ENCODE results near the gene PRR23E.

Gene PRR23E

DNA sequence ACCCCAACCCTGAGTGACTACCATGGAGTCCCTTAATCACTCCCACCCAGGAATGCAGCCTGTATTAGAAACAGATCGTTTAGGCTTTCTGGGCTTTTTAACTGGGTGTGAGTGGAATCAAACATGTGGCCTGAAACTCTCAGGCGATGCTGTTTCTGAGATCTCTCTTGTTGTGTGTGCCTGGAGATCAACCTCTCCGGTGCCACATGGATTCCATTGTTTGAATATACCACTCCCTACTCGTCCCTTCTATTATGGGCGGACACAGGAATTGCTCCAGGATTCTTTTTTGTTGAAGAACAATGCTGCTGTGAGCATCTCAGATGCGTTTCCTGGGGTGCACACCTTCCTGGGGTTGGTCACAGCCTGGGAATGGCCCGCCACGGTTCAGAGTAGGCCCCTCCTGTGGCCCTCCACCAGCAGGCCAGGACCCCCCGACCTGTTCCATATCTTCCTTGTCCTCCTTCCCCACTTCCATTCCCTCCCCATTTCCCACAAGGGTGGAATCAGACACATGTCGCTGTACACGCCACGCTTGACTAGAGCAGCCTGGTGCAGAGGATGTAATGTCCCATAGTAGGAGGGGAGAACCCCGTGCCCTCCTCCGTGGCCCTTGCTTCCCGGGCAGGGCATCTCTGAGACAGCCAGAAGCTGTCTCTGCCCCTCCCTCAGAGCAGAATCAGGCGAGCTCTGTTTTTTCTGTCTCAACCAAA, 36.4 kb upstream of the PRR23E start:
- no peak for DNase-seq (ENCODE audit: extremely low spot score)
- ChIA-PET POLR2A (no interaction called here), CTCF (no interaction called here)
- TF ChIP-seq FOXA1 (IDR thresholded peaks at IDR 0.05) (no peak), TARDBP (IDR thresholded peaks at IDR 0.05) (no peak), L3MBTL2 (conservative IDR thresholded peaks at IDR 0.05) (no peak), FOXK2 (IDR thresholded peaks at IDR 0.05) (no peak), SP1 (IDR thresholded peaks at IDR 0.05) (no peak), ELF4 (IDR thresholded peaks at IDR 0.05) (no peak), CTBP1 (IDR thresholded peaks at IDR 0.05; ENCODE audit: borderline replicate concordance) (no peak), HDGF (IDR thresholded peaks at IDR 0.05; ENCODE audit: borderline replicate concordance) (no peak), ZNF384 (IDR thresholded peaks at IDR 0.05) (no peak), ARNT (IDR thresholded peaks at IDR 0.05) (no peak), BHLHE40 (IDR thresholded peaks at IDR 0.05; ENCODE audit: borderline replicate concordance) (no peak), FOXM1 (IDR thresholded peaks at IDR 0.05; ENCODE audit: borderline replicate concordance) (no peak), SUZ12 (IDR thresholded peaks at IDR 0.05) (no peak), LEF1 (IDR thresholded peaks at IDR 0.05; ENCODE audit: borderline replicate concordance) (no peak), NFRKB (IDR thresholded peaks at IDR 0.05) (no peak)
- TF ChIP-seq, protein P1, sequence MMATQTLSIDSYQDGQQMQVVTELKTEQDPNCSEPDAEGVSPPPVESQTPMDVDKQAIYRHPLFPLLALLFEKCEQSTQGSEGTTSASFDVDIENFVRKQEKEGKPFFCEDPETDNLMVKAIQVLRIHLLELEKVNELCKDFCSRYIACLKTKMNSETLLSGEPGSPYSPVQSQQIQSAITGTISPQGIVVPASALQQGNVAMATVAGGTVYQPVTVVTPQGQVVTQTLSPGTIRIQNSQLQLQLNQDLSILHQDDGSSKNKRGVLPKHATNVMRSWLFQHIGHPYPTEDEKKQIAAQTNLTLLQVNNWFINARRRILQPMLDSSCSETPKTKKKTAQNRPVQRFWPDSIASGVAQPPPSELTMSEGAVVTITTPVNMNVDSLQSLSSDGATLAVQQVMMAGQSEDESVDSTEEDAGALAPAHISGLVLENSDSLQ (IDR thresholded peaks at IDR 0.05): no peak

- ChIA-PET POLR2A (no interaction called here), CTCF (no interaction called here)
- TF ChIP-seq ARNT (IDR thresholded peaks at IDR 0.05): no peak
- no peak for TF ChIP-seq NFRKB (IDR thresholded peaks at IDR 0.05)
- no peak for TF ChIP-seq ZNF384 (IDR thresholded peaks at IDR 0.05)
- TF ChIP-seq TARDBP (IDR thresholded peaks at IDR 0.05): no peak
- TF ChIP-seq CTBP1 (IDR thresholded peaks at IDR 0.05; ENCODE audit: borderline replicate concordance): no peak
- no peak for TF ChIP-seq FOXM1 (IDR thresholded peaks at IDR 0.05; ENCODE audit: borderline replicate concordance)
- TF ChIP-seq BHLHE40 (IDR thresholded peaks at IDR 0.05; ENCODE audit: borderline replicate concordance): no peak
- TF ChIP-seq SP1 (IDR thresholded peaks at IDR 0.05): no peak
- no peak for TF ChIP-seq FOXK2 (IDR thresholded peaks at IDR 0.05)
- no peak for TF ChIP-seq LEF1 (IDR thresholded peaks at IDR 0.05; ENCODE audit: borderline replicate concordance)
- TF ChIP-seq L3MBTL2 (conservative IDR thresholded peaks at IDR 0.05): no peak
- TF ChIP-seq, protein P1 (IDR thresholded peaks at IDR 0.05): no peak
- no peak for TF ChIP-seq FOXA1 (IDR thresholded peaks at IDR 0.05)
- no peak for TF ChIP-seq HDGF (IDR thresholded peaks at IDR 0.05; ENCODE audit: borderline replicate concordance)
- TF ChIP-seq ELF4 (IDR thresholded peaks at IDR 0.05): no peak
- no peak for TF ChIP-seq SUZ12 (IDR thresholded peaks at IDR 0.05)
- no peak for DNase-seq (ENCODE audit: extremely low spot score)
These were observed 35.6 kb upstream of the PRR23E start for GRCh38 chr3:127157171-127157828.

DNA sequence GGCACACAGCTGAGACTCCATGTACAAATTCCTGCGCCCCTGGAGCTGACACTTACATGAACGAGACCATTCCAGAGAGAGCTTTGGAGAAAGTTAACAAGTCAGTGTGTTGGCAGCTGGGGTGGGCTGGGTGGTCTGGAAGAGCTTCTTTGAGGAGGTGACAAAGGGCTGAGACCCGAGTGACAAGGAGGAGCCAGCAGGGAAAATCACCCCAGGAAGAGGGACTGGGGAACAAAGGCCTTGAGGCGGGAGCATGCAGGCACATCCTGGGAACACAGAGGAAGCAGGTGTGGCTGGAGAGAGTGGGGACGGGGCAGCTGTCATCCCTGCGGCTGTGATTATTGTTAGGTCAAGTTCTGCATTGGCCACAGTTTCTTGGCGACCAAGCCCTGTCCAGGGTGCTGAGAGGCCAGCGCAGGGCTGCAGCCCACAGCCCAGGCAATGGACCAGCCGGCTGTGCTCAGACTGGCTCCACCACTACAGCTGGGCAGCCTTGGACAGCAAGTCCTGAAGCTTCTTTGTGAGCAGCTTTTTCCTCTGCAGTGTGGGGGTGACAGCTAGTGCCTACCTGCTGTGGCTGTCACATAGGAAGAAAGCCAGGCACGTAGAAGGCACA, 34.2 kb upstream of the PRR23E start:
- peak; percentile 32 for DNase-seq (ENCODE audit: extremely low spot score)
- ChIA-PET POLR2A (no interaction called here), CTCF (no interaction called here)
- TF ChIP-seq FOXM1 (IDR thresholded peaks at IDR 0.05; ENCODE audit: borderline replicate concordance): no peak

- POLR2A ChIA-PET: no interaction called here
- TF ChIP-seq LEF1 (IDR thresholded peaks at IDR 0.05; ENCODE audit: borderline replicate concordance) (no peak), FOXA1 (IDR thresholded peaks at IDR 0.05) (no peak), ARNT (IDR thresholded peaks at IDR 0.05) (no peak), L3MBTL2 (conservative IDR thresholded peaks at IDR 0.05) (no peak), ZNF384 (IDR thresholded peaks at IDR 0.05) (no peak), NFRKB (IDR thresholded peaks at IDR 0.05) (no peak), SP1 (IDR thresholded peaks at IDR 0.05) (no peak), FOXK2 (IDR thresholded peaks at IDR 0.05) (no peak), HDGF (IDR thresholded peaks at IDR 0.05; ENCODE audit: borderline replicate concordance) (no peak), BHLHE40 (IDR thresholded peaks at IDR 0.05; ENCODE audit: borderline replicate concordance) (no peak)
- no peak for DNase-seq (ENCODE audit: extremely low spot score)
- CTCF ChIA-PET: no interaction called here
These were observed 33.4 kb upstream of the PRR23E start for GRCh38 chr3:127159543-127159942.

DNA sequence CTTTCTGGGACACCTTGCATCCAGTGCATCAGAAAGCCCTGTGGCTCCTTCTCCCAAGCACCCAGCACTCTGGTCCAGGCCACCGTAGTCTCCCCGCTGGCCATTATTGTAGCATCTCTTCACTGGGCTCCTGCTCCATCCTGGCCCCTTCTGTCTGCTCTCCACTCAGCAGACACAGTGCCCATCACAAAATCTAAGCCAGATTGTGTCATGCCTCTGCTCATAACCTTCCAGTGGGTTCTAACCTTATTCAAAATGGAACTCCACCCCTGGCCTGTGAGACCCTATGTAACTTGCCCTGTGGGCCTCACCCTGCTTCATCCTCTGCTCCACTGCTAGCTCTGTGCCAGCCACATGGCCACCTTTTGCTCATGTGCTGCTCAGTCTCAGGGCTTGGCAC, 31.7 kb upstream of the PRR23E start:
- ChIA-PET CTCF (no interaction called here), POLR2A (no interaction called here)
- TF ChIP-seq TARDBP (IDR thresholded peaks at IDR 0.05) (no peak), FOXK2 (IDR thresholded peaks at IDR 0.05) (no peak), CTBP1 (IDR thresholded peaks at IDR 0.05; ENCODE audit: borderline replicate concordance) (no peak), FOXA1 (IDR thresholded peaks at IDR 0.05) (no peak), LEF1 (IDR thresholded peaks at IDR 0.05; ENCODE audit: borderline replicate concordance) (no peak), FOXM1 (IDR thresholded peaks at IDR 0.05; ENCODE audit: borderline replicate concordance) (no peak), BHLHE40 (IDR thresholded peaks at IDR 0.05; ENCODE audit: borderline replicate concordance) (no peak), L3MBTL2 (conservative IDR thresholded peaks at IDR 0.05) (no peak), SP1 (IDR thresholded peaks at IDR 0.05) (no peak), ELF4 (IDR thresholded peaks at IDR 0.05) (no peak), ZNF384 (IDR thresholded peaks at IDR 0.05) (no peak)
- TF ChIP-seq, protein P1 (IDR thresholded peaks at IDR 0.05): no peak
- DNase-seq (ENCODE audit: extremely low spot score): no peak
